ENCODE data around the gene TAF5L. TPM values are rescaled to one million over a fixed set of nuclear protein-coding genes. Genes with fewer than 3 reads are reported as not detected.

The TAF5L gene
- total and polyA plus RNA-seq, 2 of the 8 experiments (the other 6 are each of a cell fraction or from before 2014, with no cell fraction given) = 17.7 to 23.3 TPM

DNA sequence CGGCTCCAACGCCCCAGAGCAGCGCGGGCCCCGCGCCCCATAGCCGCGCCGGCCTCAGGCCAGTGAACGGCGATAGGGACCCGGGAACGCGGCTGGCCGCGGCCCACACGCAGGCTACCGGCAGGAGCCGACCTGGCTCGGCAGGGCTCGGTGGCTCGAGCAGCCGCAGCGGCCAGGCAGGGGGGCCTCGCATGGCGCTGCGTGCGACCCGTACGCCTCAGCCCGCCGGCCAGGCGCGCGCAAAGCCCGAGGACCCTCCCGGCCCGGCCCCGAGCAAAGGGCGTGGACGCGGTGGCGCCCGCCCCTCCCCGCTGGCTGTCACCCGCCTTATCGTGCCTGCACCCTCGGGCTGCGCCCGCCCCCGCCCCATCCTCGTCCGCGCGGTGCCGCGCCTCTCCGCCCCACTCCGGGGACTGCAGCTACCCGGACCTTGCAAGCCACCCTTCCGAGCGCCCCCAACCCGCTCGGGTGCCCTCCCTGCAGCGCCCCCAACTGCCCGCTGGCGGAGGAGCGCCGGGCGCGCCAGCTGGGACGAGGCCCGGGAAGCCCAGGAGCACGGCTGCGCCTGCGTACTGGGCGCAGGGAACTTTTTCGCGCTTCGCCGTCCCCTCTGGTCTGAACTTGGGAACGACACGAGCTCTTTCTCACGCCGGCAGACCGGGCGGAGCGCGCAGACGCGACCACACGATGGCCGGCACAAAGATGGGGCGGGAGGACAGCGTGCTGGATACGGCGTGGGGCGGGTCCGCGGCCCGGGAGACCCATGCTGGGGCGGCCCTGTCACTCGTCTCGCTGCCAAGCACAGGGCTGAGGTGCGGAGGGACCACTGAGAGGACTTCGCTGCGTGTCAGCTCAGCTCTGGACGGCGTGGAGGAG, 67.2 kb downstream of the TAF5L start, which contains the start of gene ABCB10 (continued):
- TF ChIP-seq CBX5 (IDR thresholded peaks at IDR 0.05; ENCODE audit: low read depth, low read length) (no peak), NANOG (IDR thresholded peaks at IDR 0.05; ENCODE audit: insufficient read depth, low read depth, low read length, poor library complexity, severe bottlenecking) (no peak), SRF (IDR thresholded peaks at IDR 0.05; ENCODE audit: low read depth, low read length) (peak; percentile 68), EGR1 (IDR thresholded peaks at IDR 0.05; ENCODE audit: borderline replicate concordance, low read depth, low read length) (peak; percentile 74), ASH2L (IDR thresholded peaks at IDR 0.05; ENCODE audit: low read length) (peak; percentile 73), JUN (IDR thresholded peaks at IDR 0.05; ENCODE audit: low read depth, low read length) (no peak), CREB1 (IDR thresholded peaks at IDR 0.05) (peak; percentile 50; the same call in 1 of the 2 replicates), YY1 (IDR thresholded peaks at IDR 0.05; ENCODE audit: low read depth, low read length) (peak; percentile 80), RAD21 (IDR thresholded peaks at IDR 0.05 in 1 of 2, conservative IDR thresholded peaks at IDR 0.05 in 1 of 2; ENCODE audit: low read depth in 2 of 2, low read length in 2 of 2) (peak; percentile 22 to 50; a peak in 3 of 4 replicates), KDM1A (IDR thresholded peaks at IDR 0.05; ENCODE audit: borderline replicate concordance, low read length) (peak; percentile 10; the same call in 1 of the 2 replicates), PHF8 (conservative IDR thresholded peaks at IDR 0.05; ENCODE audit: low read depth, low read length) (peak; percentile 43), SIRT6 (IDR thresholded peaks at IDR 0.05; ENCODE audit: low read length) (no peak), GABPA (IDR thresholded peaks at IDR 0.05; ENCODE audit: borderline replicate concordance, insufficient read depth, low read length) (no peak), TBP (IDR thresholded peaks at IDR 0.05; ENCODE audit: low read depth, low read length) (peak; percentile 47; the same call in 1 of the 2 replicates), CBX8 (IDR thresholded peaks at IDR 0.05; ENCODE audit: borderline replicate concordance, low read depth, low read length) (no peak), CTBP2 (IDR thresholded peaks at IDR 0.05; ENCODE audit: borderline replicate concordance, insufficient read depth, insufficient read length, low read length) (peak; percentile 38), TAF7 (optimal IDR thresholded peaks at IDR 0.05; ENCODE audit: borderline replicate concordance, low read depth, low read length) (peak; percentile 61), RXRA (IDR thresholded peaks at IDR 0.05; ENCODE audit: insufficient read depth, low read depth, low read length) (no peak)
- TF ChIP-seq, protein P1, sequence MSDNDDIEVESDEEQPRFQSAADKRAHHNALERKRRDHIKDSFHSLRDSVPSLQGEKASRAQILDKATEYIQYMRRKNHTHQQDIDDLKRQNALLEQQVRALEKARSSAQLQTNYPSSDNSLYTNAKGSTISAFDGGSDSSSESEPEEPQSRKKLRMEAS (IDR thresholded peaks at IDR 0.05) = peak; percentile 91
- TF ChIP-seq, protein P2, sequence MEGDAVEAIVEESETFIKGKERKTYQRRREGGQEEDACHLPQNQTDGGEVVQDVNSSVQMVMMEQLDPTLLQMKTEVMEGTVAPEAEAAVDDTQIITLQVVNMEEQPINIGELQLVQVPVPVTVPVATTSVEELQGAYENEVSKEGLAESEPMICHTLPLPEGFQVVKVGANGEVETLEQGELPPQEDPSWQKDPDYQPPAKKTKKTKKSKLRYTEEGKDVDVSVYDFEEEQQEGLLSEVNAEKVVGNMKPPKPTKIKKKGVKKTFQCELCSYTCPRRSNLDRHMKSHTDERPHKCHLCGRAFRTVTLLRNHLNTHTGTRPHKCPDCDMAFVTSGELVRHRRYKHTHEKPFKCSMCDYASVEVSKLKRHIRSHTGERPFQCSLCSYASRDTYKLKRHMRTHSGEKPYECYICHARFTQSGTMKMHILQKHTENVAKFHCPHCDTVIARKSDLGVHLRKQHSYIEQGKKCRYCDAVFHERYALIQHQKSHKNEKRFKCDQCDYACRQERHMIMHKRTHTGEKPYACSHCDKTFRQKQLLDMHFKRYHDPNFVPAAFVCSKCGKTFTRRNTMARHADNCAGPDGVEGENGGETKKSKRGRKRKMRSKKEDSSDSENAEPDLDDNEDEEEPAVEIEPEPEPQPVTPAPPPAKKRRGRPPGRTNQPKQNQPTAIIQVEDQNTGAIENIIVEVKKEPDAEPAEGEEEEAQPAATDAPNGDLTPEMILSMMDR (IDR thresholded peaks at IDR 0.05; ENCODE audit: control extremely low read depth in 1 of 3, insufficient read depth in 1 of 3, low read depth in 1 of 3, low read length in 3 of 3) = peak; percentile 82 to 91 (median 88)
